ENCODE results near the gene EDAR. TPM values are rescaled to one million over a fixed set of nuclear protein-coding genes. Genes with fewer than 3 reads are reported as not detected.
A peak's percentile ranks its signal among the peaks of the same experiment; 100 is the strongest.

EDAR gene
- total and polyA plus RNA-seq, 8 donors: 0.93 to 1.1 TPM; not detected in 6

DNA sequence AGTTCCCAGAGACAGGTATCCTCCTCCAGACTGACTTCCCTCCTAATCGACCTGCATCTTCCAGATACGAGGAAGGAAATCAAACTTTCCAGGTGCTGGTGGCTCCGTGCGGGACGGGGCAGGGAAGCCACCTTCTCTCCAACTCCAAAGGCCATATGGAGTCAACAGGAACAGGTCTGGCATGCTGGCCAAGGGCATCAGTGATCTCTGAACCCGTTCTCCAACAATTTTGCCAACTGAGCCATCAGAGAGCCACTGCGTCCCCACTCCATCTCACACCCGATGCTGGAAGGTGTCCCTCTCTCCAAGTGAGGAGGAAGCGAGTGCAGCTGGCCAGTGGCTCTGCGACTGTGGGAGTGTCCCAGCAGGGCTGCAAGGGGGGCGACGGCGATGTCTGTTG lies 5.4 kb downstream of the EDAR start:
- H3K9me3 ChIP-seq: no peaks in the 10 kb centered on the region
- peaks cover 4 to 23% (median 15%) of the 10 kb centered on the region in 4 donors for H3K4me1 ChIP-seq
- TF ChIP-seq EP300 (IDR thresholded peaks at IDR 0.05) (no peak), POLR2A (IDR thresholded peaks at IDR 0.05) (no peak), CTCF (IDR thresholded peaks at IDR 0.05) (no peak), POLR2AphosphoS5 (IDR thresholded peaks at IDR 0.05) (no peak)

DNA sequence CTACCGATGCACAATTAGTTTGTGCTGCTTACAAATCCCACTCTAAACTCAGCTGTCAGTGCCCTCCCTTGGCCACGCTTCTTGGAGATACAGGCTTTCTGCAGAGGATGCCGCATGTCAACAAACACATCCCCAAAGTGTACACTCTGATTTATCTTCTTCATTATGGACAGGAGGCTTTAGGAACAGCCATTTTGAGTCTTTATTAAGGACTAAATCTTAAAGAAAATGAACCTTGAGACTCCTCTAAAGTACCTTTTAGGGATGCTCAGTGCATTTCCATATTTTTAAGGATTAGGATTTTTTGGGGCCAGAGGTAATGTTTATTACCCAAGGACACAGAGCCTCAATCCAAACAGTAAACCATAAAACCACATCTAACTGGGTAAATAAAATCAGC lies 6.0 kb downstream of the EDAR start:
- Histone ChIP-seq H3K27me3 (peaks cover 0 to 14% (median 0%) of the 10 kb centered on the region in 3 donors), H3K27ac (no peak overlapping the region), H3K9me3 (no peaks in the 10 kb centered on the region), H3K4me1 (peaks cover 9 to 26% (median 17%) of the 10 kb centered on the region in 4 donors), H3K4me3 (no peak overlapping the region), H3K36me3 (no peaks in the 10 kb centered on the region)
- intact Hi-C loops (cut with DNase I; ENCODE audit: low total_unique reads): no loop called here
- no peak for DNase-seq
- no peak for TF ChIP-seq CTCF (IDR thresholded peaks at IDR 0.05)
- 75 to 89% (median 85%) methylated on average over 3 of the region's 3 CpGs for WGBS, 5 donors

More for the DNA sequence above, 5.4 kb downstream of the EDAR start:
- Histone ChIP-seq H3K27ac (no peak overlapping the region), H3K4me3 (no peak overlapping the region), H3K36me3 (no peaks in the 10 kb centered on the region), H3K27me3 (peaks cover 0 to 19% (median 3%) of the 10 kb centered on the region in 3 donors)
- WGBS, 5 donors: 84 to 92% (median 88%) methylated on average over 13 of the region's 13 CpGs
- DNase-seq: no peak
- intact Hi-C loops (cut with DNase I; ENCODE audit: low total_unique reads): no loop called here

DNA sequence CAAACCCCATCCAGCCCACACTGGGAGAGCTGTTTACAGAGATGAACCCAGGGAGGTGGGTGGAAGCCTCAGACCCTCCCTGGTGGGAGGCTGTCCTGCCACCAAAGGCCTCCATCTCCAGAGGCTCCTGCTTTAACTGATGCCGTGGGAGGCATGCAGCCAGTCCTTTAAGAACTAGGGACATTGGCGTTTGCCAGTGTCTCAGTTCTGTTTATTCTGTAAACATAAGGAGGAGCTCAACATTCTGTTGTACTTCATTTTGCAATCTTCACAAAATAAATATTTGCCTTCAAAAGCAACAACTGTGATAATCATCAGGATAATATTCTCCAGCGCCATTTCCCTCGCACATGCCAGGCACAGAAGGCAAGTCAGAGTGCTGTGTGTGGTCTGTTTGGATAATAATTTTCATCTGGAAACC lies 6.8 kb downstream of the EDAR start:
- H3K9me3 ChIP-seq: no peaks in the 10 kb centered on the region
- peaks cover 0 to 6% (median 0%) of the 10 kb centered on the region in 3 donors for H3K27me3 ChIP-seq
- TF ChIP-seq EP300 (IDR thresholded peaks at IDR 0.05) (no peak), POLR2A (IDR thresholded peaks at IDR 0.05) (no peak), POLR2AphosphoS5 (IDR thresholded peaks at IDR 0.05) (peak in 1 of 3 donors; percentile 38)
- no peak for DNase-seq
- intact Hi-C loops (cut with DNase I; ENCODE audit: low total_unique reads): no loop called here
- no peaks in the 10 kb centered on the region for H3K36me3 ChIP-seq
- peak overlapping the region in 1 of 5 donors; percentile 5 for H3K27ac ChIP-seq
- H3K4me1 ChIP-seq: peaks cover 11 to 26% (median 17%) of the 10 kb centered on the region in 4 donors
- WGBS, 5 donors: 12 to 42% (median 33%) methylated on average over 4 of the region's 4 CpGs
- H3K4me3 ChIP-seq: no peak overlapping the region

GRCh38 chr2:108981846-108982245 lies 7.2 kb downstream of the EDAR start:
- TF ChIP-seq CTCF (IDR thresholded peaks at IDR 0.05) (no peak), POLR2A (IDR thresholded peaks at IDR 0.05) (no peak), EP300 (IDR thresholded peaks at IDR 0.05) (no peak), POLR2AphosphoS5 (IDR thresholded peaks at IDR 0.05) (no peak)
- Histone ChIP-seq H3K4me3 (no peak overlapping the region), H3K4me1 (peaks cover 11 to 26% (median 17%) of the 10 kb centered on the region in 4 donors), H3K9me3 (no peaks in the 10 kb centered on the region), H3K27me3 (peaks cover 0 to 2% (median 0%) of the 10 kb centered on the region in 3 donors), H3K27ac (peak overlapping the region in 1 of 5 donors; percentile 5), H3K36me3 (no peaks in the 10 kb centered on the region)
- 69 to 83% (median 73%) methylated on average over 7 of the region's 7 CpGs for WGBS, 5 donors
- DNase-seq: no peak
- intact Hi-C loops (cut with DNase I; ENCODE audit: low total_unique reads): no loop called here

DNA sequence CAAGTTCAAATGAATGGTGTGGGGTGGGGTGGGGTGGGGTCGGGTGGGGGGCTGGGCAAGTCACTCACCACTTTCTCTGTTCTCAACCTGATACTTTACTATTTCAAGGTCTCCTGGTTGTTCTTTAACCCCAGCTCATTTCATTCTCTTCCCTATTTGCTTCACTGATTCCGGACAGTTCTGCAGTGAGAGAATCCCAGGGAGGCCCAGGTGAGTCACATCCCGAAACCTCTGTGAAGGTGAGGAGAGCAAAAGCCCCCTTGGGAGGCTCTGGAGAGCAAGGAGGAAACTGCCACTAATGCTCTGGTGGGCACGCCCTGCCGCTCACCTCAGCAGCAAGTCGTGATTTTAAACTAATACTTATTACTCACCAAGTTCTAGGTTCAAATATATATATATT lies 8.9 kb downstream of the EDAR start:
- DNase-seq: no peak
- Histone ChIP-seq H3K4me1 (peaks cover 11 to 26% (median 17%) of the 10 kb centered on the region in 4 donors), H3K27me3 (no peaks in the 10 kb centered on the region), H3K4me3 (no peak overlapping the region), H3K36me3 (no peaks in the 10 kb centered on the region), H3K27ac (no peak overlapping the region), H3K9me3 (no peaks in the 10 kb centered on the region)
- 73 to 87% (median 81%) methylated on average over 6 of the region's 6 CpGs for WGBS, 5 donors
- intact Hi-C loops (cut with DNase I; ENCODE audit: low total_unique reads): no loop called here
- TF ChIP-seq POLR2AphosphoS5 (IDR thresholded peaks at IDR 0.05): no peak
- no peak for TF ChIP-seq CTCF (IDR thresholded peaks at IDR 0.05)
- no peak for TF ChIP-seq EP300 (IDR thresholded peaks at IDR 0.05)
- TF ChIP-seq POLR2A (IDR thresholded peaks at IDR 0.05): no peak

All from stomach (tissue), 9 donors.